ENCODE data around the gene CSTF1. TPM values are rescaled to one million over a fixed set of nuclear protein-coding genes. Genes with fewer than 3 reads are reported as not detected.

Gene CSTF1
- total and polyA plus RNA-seq, 12 donors = 5.1 to 53.1 (median 32.8) TPM

- Histone ChIP-seq H3K4me1 (replicated peaks in 1 of 2) (no peaks in the 10 kb centered on the region), H3K36me3 (replicated peaks in 1 of 2) (no peaks in the 10 kb centered on the region), H3K4me3 (no peak overlapping the region), H3K27ac (no peak overlapping the region), H3K27me3 (no peaks in the 10 kb centered on the region), H3K9me3 (replicated peaks in 1 of 3) (no peaks in the 10 kb centered on the region)
- DNase-seq = no peak
- intact Hi-C loops (cut with DNase I) = no loop called here
- 83 to 91% (median 87%) methylated on average over 17 to 20 of the region's 20 CpGs for WGBS, 4 donors
- TF ChIP-seq POLR2A (IDR thresholded peaks at IDR 0.05) (no peak), CTCF (IDR thresholded peaks at IDR 0.05) (no peak)
Measured at GRCh38 chr20:56437196-56437960, 44.9 kb downstream of the CSTF1 start.

GRCh38 chr20:56438284-56438683 lies 45.8 kb downstream of the CSTF1 start:
- intact Hi-C loops (cut with DNase I) = no loop called here
- Histone ChIP-seq H3K9me3 (replicated peaks in 1 of 3) (no peaks in the 10 kb centered on the region), H3K36me3 (replicated peaks in 1 of 2) (no peaks in the 10 kb centered on the region), H3K27ac (no peak overlapping the region), H3K4me3 (no peak overlapping the region), H3K4me1 (replicated peaks in 1 of 2) (no peaks in the 10 kb centered on the region), H3K27me3 (no peaks in the 10 kb centered on the region)
- TF ChIP-seq POLR2A (IDR thresholded peaks at IDR 0.05) = no peak
- TF ChIP-seq CTCF (IDR thresholded peaks at IDR 0.05) = no peak
- DNase-seq = no peak
- WGBS, 4 donors = 91 to 99% (median 96%) methylated on average over 4 of the region's 4 CpGs

- H3K4me3 ChIP-seq = no peak overlapping the region
- no peaks in the 10 kb centered on the region for H3K27me3 ChIP-seq
- no peak for TF ChIP-seq CTCF (IDR thresholded peaks at IDR 0.05)
- no peak for TF ChIP-seq POLR2A (IDR thresholded peaks at IDR 0.05)
- DNase-seq = peak in 1 of 7 donors; percentile 25
- intact Hi-C loops (cut with DNase I) = no loop called here
- no peaks in the 10 kb centered on the region for H3K36me3 ChIP-seq (replicated peaks in 1 of 2)
- no peaks in the 10 kb centered on the region for H3K4me1 ChIP-seq (replicated peaks in 1 of 2)
- 43 to 59% (median 57%) methylated on average over 5 of the region's 5 CpGs for WGBS, 4 donors
- peak overlapping the region in 1 of 5 donors; percentile 40 for H3K27ac ChIP-seq
- no peaks in the 10 kb centered on the region for H3K9me3 ChIP-seq (replicated peaks in 1 of 3)
Measured at GRCh38 chr20:56439771-56440291, 47.4 kb downstream of the CSTF1 start.

GRCh38 chr20:56440346-56441007 lies 48.0 kb downstream of the CSTF1 start:
- H3K4me1 ChIP-seq (replicated peaks in 1 of 2) = no peaks in the 10 kb centered on the region
- intact Hi-C loops (cut with DNase I) = no loop called here
- H3K27me3 ChIP-seq = peaks cover 1% of the 10 kb centered on the region
- H3K9me3 ChIP-seq (replicated peaks in 1 of 3) = no peaks in the 10 kb centered on the region
- DNase-seq = no peak
- no peaks in the 10 kb centered on the region for H3K36me3 ChIP-seq (replicated peaks in 1 of 2)
- peak overlapping the region in 1 of 5 donors; percentile 40 for H3K27ac ChIP-seq
- H3K4me3 ChIP-seq = no peak overlapping the region
- TF ChIP-seq POLR2A (IDR thresholded peaks at IDR 0.05) = no peak
- no peak for TF ChIP-seq CTCF (IDR thresholded peaks at IDR 0.05)
- 54 to 63% (median 59%) methylated on average over 4 of the region's 4 CpGs for WGBS, 4 donors

All from adrenal gland (tissue), 12 donors.